Measurements from ENCODE around the gene POP7. TPM values are rescaled to one million over a fixed set of nuclear protein-coding genes. Genes with fewer than 3 reads are reported as not detected.
A peak's percentile ranks its signal among the peaks of the same experiment; 100 is the strongest.

Gene POP7
- total RNA-seq, 1 experiment from 2014 or later: 28.2 TPM

GRCh38 chr7:100706672-100707311 is 871 bp downstream of the POP7 start:
- H3K36me3 Mint-ChIP-seq (ENCODE audit: insufficient read depth, unreplicated experiment): peaks cover 25% of the 10 kb centered on the region
- H3K4me3 Mint-ChIP-seq (ENCODE audit: low read depth, unreplicated experiment): peak overlapping the region; percentile 95
- H3K27ac Mint-ChIP-seq (ENCODE audit: unreplicated experiment): peak overlapping the region; percentile 80
- no TSS peak for BruUV-seq (replicated peaks)
- H3K9me3 Mint-ChIP-seq (ENCODE audit: low read depth, unreplicated experiment): no peaks in the 10 kb centered on the region
- no peak for DNase-seq
- intact Hi-C loops (cut with micrococcal nuclease; ENCODE audit: unreplicated experiment): loop anchor here (1.0 kb wide), 1 partner anchor 146 kb away; the partner anchor contains the start of gene SLC12A9
- no peaks in the 10 kb centered on the region for H3K4me1 Mint-ChIP-seq (ENCODE audit: low read depth, unreplicated experiment)
- no peak for TF ChIP-seq CTCF (IDR thresholded peaks at IDR 0.05; ENCODE audit: unreplicated experiment)
- peaks cover under 1% of the 10 kb centered on the region for H3K27me3 Mint-ChIP-seq (ENCODE audit: unreplicated experiment)
- CTCF ChIA-PET: interaction anchor here (1.0 kb wide), 1 partner anchor 10 kb away, joined by 3 read pairs; no protein-coding TSS in a partner anchor

- Mint-ChIP-seq H3K4me3 (ENCODE audit: low read depth, unreplicated experiment) (no peak overlapping the region), H3K27me3 (ENCODE audit: unreplicated experiment) (no peaks in the 10 kb centered on the region), H3K27ac (ENCODE audit: unreplicated experiment) (no peak overlapping the region), H3K9me3 (ENCODE audit: low read depth, unreplicated experiment) (no peaks in the 10 kb centered on the region), H3K36me3 (ENCODE audit: insufficient read depth, unreplicated experiment) (peaks cover 25% of the 10 kb centered on the region), H3K4me1 (ENCODE audit: low read depth, unreplicated experiment) (no peaks in the 10 kb centered on the region)
- intact Hi-C loops (cut with micrococcal nuclease; ENCODE audit: unreplicated experiment): no loop called here
- no peak for TF ChIP-seq CTCF (IDR thresholded peaks at IDR 0.05; ENCODE audit: unreplicated experiment)
- CTCF ChIA-PET: no interaction called here
- BruUV-seq (replicated peaks): no TSS peak
- DNase-seq: no peak
Observed at GRCh38 chr7:100708395-100708794, 2.5 kb downstream of the POP7 start.

DNA sequence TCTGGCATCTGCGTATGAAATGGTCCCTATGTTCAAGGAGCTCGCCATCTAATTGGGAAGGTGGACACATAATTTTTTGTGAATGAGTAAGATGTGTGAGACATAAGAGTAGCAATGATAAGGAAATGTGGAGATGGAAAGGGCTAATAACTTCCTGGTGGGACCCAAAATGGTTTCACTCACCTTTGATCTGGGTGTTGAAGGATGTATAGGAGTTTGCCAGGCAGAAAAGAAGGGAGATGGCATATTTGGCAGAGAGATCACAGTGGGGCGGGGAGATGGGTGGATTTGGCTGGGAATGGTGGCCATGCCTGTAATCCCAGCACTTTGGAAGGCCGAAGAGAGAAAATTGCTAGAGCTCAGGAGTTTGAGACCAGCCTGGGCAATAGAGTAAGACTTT is 4.5 kb downstream of the POP7 start:
- no peaks in the 10 kb centered on the region for H3K9me3 Mint-ChIP-seq (ENCODE audit: low read depth, unreplicated experiment)
- no peak for DNase-seq
- peaks cover 7% of the 10 kb centered on the region for H3K27me3 Mint-ChIP-seq (ENCODE audit: unreplicated experiment)
- no peak for TF ChIP-seq CTCF (IDR thresholded peaks at IDR 0.05; ENCODE audit: unreplicated experiment)
- CTCF ChIA-PET: no interaction called here
- peaks cover 22% of the 10 kb centered on the region for H3K36me3 Mint-ChIP-seq (ENCODE audit: insufficient read depth, unreplicated experiment)
- H3K4me1 Mint-ChIP-seq (ENCODE audit: low read depth, unreplicated experiment): no peaks in the 10 kb centered on the region
- H3K27ac Mint-ChIP-seq (ENCODE audit: unreplicated experiment): no peak overlapping the region
- no peak overlapping the region for H3K4me3 Mint-ChIP-seq (ENCODE audit: low read depth, unreplicated experiment)
- no TSS peak for BruUV-seq (replicated peaks)
- intact Hi-C loops (cut with micrococcal nuclease; ENCODE audit: unreplicated experiment): no loop called here

DNA sequence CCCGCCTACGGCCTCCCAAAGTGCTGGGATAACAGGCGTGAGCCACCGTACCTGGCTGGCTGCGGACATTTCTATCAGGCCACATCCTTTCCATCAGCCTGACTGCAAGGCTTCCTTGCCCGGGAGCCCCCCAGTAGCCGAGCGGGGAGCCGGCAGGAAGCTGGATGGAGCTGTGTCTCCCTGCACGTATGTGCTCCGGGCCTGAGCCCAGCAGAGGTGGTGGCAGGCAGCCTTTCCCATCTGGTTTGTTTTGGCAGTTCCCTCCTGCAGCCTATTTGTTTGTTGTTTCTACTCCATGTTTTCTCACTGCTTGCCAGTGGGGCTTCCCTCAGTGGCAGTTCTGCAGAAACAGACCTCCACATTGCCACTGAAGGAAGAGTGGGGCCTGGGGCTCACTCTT is 5.4 kb downstream of the POP7 start:
- Mint-ChIP-seq H3K4me1 (ENCODE audit: low read depth, unreplicated experiment) (no peaks in the 10 kb centered on the region), H3K9me3 (ENCODE audit: low read depth, unreplicated experiment) (no peaks in the 10 kb centered on the region), H3K27ac (ENCODE audit: unreplicated experiment) (no peak overlapping the region), H3K36me3 (ENCODE audit: insufficient read depth, unreplicated experiment) (peaks cover 13% of the 10 kb centered on the region), H3K27me3 (ENCODE audit: unreplicated experiment) (peaks cover 13% of the 10 kb centered on the region), H3K4me3 (ENCODE audit: low read depth, unreplicated experiment) (no peak overlapping the region)
- intact Hi-C loops (cut with micrococcal nuclease; ENCODE audit: unreplicated experiment): no loop called here
- no TSS peak for BruUV-seq (replicated peaks)
- CTCF ChIA-PET: no interaction called here
- DNase-seq: no peak
- TF ChIP-seq CTCF (IDR thresholded peaks at IDR 0.05; ENCODE audit: unreplicated experiment): no peak
